Hepatocyte (in vitro differentiated cells): ENCODE results near the gene AMH.

Experiments
- CTCF ChIP-seq: fragments of 200-600 bp; sonication (generic); IDR thresholded peaks from 2 replicates; pipeline ENCODE4 v1.5.1; 2016; ENCODE audit warnings: antibody characterized with exemption, mild to moderate bottlenecking; ENCODE audit not compliant: poor library complexity
- EZH2 ChIP-seq: fragments of 200-600 bp; sonication (generic); IDR thresholded peaks from 2 replicates; pipeline ENCODE4 v1.6.1; 2016; ENCODE audit warnings: antibody characterized with exemption, mild to moderate bottlenecking, borderline replicate concordance
- EZH2phosphoT487 ChIP-seq: fragments of 200-600 bp; sonication (generic); IDR thresholded peaks from one replicate; pipeline ENCODE4 v1.6.1; 2018; ENCODE audit warnings: antibody characterized with exemption, mild to moderate bottlenecking, low read depth, moderate library complexity; ENCODE audit not compliant: unreplicated experiment, severe bottlenecking

DNA sequence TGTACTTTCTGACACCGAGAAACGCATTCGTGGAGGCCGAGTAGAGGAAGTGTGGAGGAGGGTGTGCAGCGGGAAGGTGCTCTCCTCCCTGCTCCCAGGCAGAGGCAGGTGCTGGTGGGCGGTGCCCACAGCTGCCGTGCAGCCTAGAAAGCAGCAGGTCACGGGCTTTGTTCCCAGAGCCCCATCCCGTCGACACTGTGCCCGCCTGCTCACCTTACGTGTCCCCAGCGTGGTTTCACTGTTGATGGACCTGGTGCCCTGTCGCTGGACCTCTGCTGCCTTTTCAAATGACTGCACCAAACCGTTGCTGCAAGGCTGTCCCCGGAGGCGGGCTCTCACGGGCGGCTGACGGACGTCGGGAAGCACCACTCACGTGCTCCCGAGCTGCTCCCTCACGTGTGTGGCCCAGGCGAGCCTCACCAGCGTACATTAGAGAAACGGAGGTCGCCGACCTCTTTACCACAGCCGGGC, 33.8 kb upstream of the AMH start:
- TF ChIP-seq CTCF = no peak
- no peak for TF ChIP-seq EZH2phosphoT487
- TF ChIP-seq EZH2 = no peak
